Globus pallidus (tissue), 1 donor: ENCODE measurements around the gene TRIM38.
"Not testable (repeated sequence)": the region's sequence is repeated elsewhere in the genome, so short reads cannot be mapped to it uniquely, and the experiment has no call there.

ENCODE experiments used
- DNase-seq: peaks from one replicate; pipeline ENCODE4 v3.0.0-alpha.2; 2015; ENCODE audit warnings: low spot score

Gene TRIM38

DNA sequence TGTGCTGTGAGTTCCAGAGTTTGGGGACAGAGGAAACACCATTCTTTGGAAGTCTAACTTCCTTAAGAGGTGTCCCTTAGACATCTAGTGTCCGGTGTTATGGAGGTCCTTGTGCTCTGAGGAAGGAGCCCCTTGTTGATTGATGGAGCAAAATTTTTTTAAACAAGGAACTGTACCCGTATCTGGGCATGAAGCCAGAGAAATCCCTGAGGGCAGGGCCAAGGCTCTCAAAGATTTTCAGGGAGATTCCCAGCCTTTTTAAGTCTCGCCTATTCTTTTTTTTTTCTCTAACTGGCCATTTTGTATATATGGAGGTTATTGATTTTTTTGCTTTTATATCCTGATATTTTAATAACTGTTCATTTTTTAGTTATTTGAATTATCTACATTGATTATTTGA lies 45.9 kb downstream of the TRIM38 start:
- DNase-seq: no peak

DNA sequence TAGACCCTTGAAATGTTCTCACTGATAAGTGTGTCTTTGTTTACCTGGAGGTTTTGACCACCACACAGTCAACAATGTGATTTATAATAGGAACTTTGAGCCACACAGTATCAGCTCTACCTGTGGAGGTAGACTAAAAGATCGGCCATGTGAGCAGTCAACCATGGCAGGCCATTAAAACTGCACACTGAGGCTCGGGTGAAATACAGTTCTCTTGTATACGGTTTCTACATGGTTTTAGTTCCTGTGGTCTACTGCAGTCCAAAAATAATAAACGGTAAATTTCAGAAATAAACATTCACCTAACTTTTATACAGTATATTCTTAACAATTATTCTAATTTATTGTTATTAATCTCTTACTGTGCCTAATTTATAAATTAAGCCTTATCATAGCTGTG lies 47.2 kb downstream of the TRIM38 start:
- DNase-seq: no peak

DNA sequence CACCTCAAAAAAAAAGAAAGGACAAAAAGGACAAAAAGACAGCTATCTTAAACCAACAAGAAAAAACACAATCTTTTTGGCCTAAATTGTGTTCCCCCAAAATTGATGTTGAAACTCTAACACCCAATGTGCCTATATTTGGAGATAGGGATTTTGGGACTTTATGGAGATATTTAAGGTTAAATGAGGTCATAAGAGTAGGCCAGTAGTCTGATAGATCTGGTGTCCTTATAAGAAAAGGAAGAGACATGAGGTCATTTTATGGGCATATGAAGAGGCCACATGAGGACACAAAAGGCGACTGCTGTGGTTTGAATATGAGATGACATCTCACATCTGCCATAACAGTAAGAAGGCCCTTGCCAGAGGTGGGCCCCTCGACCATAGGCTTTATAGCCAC lies 49.5 kb downstream of the TRIM38 start:
- DNase-seq: no peak

DNA sequence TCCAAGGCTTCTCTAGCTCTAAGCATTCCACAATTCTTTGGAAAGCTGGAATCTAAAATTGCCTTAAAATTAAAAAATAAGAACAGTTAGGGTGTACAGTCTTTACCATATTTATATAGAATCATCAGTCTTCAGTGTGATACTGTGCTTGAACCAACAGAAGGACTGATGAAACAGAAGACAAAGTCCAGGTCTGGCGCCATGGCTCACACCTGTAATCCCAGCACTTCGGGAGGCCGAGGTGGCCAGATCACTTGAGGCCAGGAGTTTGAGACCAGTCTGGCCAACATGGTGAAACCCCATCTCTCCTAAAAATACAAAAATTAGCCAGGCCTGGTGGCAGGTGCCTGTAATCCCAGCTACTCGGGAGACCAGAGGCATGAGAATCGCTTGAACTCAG lies 51.8 kb downstream of the TRIM38 start:
- DNase-seq: not testable (repeated sequence)

DNA sequence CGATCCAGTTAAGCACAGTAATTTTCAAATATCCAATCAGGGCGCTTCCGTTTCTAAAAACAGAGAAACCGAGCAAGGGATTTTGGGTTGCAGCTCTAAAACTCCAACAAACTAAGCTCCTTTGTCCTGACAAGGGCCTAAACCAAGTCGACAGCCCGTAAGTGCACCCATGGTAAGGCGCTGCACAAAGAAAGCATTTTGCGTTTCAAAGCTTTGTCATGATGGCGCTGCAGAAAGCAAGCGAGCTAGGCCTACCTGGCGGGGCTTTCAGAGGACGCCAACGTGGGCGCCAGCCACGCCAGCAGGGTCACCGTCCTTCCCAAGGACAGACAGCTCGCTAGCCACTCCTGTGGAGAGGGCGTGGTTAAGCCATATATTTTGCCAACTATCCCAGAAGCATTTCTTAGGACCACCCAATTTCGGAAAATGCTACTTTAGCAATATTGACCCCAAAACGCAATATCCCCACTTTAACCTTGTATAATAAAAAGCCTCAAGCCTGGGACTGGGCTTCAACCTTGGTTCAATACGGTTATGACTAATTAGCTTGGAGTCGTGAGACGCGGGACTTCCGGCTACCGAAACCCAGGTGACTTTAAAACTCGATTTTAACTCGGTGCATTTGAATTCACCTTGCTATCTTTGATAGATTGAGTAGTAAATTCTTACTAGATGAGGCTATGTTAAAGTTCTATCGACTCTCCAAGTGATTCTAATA lies 53.8 kb downstream of the TRIM38 start:
- DNase-seq: no peak

DNA sequence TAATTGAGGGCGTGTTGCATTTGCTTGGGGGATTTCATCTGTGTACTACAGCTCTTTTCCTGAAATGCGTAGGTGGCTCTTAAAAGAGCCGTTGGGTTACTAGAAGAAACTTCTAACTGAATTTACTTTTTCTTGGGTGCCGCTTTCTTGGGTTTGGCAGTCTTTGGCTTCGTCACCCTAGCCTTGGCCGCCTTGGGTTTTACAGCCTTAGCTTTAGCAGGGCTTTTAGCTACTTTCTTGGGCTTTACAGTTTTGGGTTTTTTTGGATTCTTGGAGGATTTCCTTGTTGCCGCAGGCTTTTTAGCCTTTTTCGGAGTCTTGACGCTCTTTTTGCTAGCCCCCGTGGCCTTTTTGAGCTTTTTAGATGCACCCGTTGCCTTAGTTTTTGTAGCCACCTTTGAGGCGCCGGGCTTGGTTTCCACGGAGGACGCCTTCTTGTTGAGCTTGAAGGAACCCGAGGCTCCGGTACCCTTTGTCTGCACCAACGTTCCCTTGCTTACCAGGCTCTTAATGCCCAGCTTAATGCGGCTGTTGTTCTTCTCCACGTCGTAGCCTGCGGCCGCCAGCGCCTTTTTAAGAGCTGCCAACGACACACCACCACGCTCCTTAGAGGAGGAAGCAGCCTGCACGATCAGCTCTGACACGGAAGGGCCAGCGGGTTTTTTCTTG lies 54.5 kb downstream of the TRIM38 start:
- DNase-seq: peak; percentile 20

DNA sequence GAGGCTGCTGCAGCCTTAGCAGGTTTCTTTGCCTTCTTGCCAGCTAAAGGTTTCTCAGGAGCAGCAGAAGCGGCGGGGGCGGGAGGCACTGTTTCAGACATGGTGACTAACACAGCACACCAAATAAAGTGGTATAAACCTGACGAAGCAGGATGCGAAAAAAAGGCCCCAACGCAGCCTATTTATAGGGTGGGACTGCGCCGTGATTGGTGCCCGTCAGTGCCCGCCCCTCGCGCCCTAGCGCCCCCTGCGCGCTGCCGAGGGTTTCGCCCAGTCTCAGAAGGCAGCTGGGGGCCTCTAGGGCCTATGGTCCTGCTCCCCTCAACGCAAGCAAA lies 55.0 kb downstream of the TRIM38 start:
- no peak for DNase-seq

DNA sequence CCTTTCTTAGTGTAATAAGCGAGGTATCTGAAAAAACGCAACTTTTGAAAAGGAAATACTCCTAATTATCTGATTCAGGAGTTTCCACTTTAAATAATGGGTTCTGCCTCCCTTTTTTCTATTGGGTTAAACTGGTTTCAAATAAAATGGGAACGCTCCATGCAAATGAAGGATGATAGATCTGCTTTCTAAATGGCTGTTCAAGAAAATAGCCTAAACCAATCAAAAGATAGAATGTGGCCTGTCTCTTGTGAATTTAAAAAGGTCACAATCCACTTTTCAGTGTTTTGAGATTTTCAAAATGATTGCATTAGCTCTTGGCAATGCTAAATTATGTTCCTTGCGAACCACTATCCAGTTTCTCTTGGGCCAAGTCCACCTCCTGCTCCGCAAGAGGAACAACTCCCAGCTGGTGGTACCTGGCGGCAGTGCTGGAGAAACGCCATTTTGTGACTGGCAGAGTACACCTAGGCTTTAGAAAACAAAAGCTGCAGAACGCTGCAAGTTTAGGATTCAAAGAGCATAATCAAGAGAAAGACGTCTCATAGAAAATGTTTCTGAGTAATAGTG lies 56.7 kb downstream of the TRIM38 start:
- no peak for DNase-seq

DNA sequence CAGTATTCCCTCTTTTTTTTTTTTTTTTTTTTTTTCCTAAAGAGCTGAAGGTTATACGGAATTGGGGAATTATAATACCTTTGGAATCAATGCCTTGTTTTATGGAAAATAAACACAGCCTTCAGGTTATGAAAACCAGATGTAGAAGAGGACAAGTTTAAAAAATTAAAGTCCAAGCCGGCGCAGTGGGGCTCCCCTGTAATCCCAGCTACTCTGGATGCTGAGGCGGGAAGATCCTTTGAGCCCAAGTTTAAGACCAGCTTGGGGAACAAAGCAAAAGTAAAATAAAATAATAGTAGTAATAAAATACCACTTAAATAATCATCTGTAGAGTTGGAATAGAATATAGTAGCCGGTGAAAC lies 57.3 kb downstream of the TRIM38 start:
- no peak for DNase-seq

DNA sequence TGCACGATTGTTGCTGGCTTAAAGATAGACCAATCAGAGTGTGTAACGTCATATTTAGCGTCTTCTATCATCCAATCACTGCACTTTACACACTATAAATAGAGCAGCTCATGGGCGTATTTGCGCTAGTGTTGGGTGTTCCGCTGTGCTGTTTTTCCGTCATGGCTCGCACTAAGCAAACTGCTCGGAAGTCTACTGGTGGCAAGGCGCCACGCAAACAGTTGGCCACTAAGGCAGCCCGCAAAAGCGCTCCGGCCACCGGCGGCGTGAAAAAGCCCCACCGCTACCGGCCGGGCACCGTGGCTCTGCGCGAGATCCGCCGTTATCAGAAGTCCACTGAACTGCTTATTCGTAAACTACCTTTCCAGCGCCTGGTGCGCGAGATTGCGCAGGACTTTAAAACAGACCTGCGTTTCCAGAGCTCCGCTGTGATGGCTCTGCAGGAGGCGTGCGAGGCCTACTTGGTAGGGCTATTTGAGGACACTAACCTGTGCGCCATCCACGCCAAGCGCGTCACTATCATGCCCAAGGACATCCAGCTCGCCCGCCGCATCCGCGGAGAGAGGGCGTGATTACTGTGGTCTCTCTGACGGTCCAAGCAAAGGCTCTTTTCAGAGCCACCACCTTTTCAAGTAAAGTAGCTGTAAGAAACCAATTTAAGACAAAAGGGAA lies 57.9 kb downstream of the TRIM38 start:
- peak; percentile 77 for DNase-seq

DNA sequence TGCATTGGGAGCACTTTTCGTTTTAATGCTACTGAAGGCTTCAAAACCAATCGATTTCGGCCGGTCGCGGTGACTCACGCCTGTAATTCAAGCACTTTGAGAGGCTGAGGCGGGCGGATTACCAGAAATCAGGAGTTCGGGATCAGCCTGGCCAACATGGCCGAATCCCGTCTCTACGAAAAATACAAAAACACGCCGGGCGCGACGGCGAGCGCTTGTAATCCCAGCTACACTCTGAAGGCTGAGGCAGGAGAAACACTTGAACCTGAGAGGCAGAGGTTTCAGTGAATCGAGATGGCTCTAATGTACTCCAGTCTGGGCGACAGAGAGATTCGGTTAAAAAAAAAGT lies 58.4 kb downstream of the TRIM38 start:
- DNase-seq: no peak

DNA sequence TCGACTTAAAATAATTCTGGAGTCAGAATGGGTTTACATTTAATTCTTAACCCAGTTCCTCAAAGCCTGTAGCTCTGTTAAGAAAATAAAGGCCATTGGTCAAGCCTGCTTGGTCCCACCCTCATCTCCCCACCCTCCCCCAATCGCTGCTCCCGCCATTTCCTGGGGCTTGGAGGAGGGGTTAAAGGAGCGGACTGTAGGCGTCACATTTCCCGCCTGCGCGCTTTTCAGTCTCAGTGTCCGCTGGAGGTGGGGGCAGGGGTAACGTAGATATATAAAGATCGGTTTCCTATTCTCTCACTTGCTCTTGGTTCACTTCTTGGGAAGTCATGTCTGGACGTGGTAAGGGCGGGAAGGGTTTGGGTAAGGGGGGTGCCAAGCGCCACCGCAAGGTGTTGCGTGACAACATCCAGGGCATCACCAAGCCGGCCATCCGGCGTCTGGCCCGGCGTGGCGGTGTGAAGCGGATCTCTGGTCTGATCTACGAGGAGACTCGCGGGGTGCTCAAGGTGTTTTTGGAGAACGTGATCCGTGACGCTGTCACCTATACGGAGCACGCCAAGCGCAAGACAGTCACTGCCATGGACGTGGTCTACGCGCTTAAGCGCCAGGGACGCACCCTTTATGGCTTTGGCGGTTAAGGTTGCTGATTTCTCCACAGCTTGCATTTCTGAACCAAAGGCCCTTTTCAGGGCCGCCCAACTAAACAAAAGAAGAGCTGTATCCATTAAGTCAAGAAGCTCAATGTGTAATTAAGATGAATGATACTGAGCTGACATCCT lies 58.9 kb downstream of the TRIM38 start:
- DNase-seq: peak; percentile 92

DNA sequence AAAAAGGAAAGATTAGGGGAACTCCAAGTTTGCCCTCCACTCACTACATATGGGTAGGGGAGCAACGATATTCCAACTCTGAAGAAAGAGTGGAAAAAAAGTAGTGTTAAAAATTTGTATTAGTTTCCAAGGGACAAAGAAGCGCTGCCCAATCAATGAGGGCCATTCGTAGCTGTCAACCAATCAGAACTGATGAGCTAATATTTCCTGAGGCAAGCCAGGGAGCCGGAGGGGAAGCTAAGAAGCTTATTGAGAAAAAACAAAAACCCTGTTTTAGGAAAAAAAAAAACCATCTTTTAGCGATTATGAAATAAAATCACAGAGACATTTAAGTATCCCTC lies 59.5 kb downstream of the TRIM38 start:
- DNase-seq: peak; percentile 85

DNA sequence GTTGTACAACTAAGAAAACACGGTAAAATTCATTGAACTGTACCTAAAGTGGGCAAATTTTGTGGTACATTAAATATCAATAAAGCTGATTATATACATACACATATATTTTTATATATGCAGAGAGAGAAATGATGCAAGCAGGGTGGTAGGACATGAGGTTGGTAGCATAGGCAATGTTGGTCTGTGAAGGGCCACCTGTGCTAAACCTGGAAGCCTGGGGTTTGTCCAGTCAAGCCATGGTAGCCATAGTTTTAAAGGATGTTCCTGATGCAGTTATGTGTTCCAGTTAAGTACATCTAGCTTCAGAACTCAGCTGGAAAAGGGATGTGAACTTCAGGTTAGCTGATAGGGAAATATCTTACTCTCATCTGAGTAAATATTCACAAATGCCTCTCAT lies 60.1 kb downstream of the TRIM38 start:
- no peak for DNase-seq

DNA sequence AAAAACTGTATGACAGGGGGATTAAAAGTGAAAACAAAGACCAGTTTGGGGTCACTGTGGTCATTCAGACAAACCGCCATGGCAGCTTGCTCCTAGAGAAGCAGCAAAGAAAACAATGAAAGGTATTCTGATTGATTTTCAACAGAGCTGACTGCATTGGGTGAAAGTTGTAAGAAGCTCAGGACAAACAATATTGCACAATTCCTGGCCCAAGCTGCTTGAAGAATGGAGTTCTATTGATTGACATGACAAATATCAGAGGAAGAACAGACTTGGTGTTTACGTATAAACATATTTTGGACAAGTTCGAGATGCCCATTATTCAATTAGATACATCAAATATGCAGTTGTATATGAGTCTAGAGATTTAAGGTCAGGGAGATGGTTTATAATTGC lies 62.0 kb downstream of the TRIM38 start:
- DNase-seq: no peak

DNA sequence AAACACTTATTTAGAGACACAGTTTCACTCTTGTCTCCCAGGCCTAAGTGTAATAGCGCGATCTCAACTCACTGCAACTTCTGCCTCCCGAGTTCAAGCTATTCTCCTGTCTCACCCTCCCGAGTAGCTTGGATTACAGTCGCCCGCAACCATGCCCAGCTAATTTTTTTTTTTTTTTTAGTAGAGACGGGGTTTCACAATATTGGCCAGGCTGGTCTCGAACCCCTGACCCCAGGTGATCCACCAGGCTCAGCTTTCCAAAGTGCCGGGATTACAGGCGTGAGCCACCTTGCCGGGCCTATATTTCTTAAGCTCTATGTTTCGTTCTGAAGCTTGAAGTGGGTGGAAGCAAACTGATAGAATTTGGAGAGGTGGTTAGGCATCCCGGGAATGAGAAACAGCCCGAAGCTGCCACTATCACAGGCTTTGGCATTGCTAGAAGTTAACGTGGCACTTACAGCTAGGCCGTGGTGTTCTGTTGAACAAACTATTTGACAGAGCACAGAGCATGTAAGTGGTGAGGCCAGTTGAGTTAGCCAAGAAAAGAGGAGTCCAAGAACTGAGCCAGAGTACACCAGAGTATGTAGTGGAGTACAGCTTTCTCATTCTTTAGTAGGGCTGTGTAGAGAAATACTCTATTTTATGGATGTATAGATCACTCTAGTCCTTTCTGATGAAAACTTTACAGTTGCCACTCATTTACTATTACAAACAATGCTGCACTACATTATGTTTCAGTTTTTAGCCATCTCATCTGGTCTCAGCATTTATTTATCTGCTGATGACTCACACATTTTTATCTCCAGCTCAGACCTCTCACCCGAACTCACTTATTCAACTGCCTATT lies 62.7 kb downstream of the TRIM38 start:
- no peak for DNase-seq

DNA sequence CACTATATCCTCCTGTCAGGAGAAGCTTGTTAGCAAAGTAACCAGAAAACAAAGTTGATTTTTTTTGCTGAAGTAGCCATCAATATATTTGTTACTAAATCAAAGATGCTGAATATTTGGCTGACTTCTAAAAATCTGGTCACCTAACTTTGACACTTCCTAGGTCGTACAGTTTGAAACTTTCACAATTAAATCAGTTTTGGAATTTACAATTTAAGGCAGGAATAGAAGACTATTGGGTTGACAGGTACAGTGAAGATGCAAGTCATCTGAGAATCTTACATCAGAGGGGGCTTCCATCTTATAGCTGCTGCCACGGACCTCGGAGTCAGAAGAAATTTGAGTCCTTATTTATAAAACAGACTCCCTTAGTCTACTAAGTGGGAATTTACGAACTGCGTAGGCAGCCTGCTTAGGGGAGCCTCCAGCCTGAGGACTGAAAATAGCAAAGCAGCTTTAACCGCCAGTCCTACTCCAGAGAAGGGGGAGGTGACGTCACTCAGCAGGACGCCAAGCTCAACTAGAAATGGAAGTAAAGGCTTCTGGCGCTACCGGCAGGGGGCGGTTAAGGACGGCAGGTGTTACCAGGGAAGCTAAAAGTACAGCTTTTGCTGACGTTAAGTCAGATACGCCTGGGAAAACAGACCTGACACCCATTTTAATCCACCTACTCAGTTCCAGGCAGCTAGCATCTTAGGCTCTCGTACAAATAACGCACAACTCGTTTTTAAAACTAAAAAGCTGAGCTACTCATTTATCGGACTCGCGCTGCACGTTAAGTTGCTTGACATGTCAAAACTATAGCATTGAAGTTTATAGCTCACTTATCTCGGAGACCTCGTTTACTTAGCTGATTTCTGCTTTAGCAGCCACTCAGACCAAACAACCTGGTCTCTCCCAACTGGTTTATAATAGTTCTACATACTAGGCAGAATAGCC lies 63.6 kb downstream of the TRIM38 start:
- peak; percentile 83 for DNase-seq

DNA sequence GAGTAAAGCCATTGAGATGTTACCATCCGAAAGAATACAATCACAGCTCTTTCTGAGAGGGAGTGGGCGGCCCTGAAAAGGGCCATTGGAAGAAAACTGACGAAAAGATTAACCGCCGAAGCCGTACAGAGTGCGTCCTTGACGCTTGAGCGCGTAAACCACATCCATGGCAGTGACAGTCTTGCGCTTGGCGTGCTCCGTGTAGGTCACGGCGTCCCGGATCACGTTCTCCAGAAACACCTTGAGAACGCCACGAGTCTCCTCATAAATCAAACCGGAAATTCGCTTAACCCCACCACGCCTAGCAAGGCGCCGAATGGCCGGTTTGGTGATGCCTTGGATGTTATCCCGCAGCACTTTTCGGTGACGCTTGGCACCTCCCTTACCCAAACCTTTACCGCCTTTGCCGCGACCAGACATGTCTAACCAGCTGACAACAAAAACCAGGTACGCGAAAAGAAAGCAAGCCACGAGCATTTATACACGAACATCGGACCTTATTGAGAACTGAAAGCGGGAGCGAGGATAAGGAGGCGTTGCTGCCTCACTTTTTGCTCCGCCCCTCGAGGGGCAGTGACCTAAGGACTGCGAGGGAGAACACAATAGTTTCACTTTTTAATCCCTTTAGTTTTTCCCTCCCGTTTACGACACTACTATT lies 64.4 kb downstream of the TRIM38 start:
- peak; percentile 84 for DNase-seq

DNA sequence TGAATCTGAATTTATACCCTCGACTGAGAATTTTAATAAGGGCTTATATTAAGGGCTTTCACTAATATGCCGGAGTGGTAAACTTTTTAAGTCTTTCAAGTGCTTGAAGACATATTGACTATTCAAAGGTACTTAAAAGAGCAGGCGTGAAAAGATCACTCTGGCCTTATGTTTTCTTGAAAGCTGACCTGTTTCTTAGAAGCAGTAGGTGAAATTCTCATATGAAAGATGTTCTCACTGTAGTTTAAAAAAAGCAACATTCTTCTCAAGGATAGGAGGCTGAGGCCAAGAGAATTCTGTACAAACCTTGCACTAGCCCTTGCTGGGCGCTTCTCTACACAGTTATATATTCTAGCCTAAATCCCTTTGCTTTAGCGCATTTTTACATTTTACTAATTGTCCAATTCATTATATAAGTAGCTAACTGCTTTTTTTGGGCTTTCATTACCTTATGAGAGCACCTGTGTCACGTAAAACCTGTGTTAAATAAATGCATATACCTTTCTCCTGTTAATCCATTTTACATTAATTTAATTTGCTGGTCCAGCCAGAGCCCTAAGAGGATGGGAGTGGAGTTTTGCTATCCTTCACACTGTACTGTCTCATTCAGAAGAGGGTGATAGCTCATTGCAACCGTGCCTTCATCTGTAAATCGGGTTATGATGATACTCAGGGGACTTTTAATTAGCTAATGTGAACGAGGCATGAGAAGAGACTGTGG lies 65.0 kb downstream of the TRIM38 start:
- DNase-seq: no peak
